NCI-H1436 (cell line): ENCODE data around the gene RBM47.

Source experiments
- DNase-seq: peaks from one replicate; lab custom pipeline; 2025; lab: John Stamatoyannopoulos, UW

Gene RBM47

GRCh38 chr4:40586729-40587128 lies 42.9 kb downstream of the RBM47 start:
- DNase-seq = no peak

- DNase-seq = no peak
Measured at GRCh38 chr4:40586034-40586433, 43.6 kb downstream of the RBM47 start.

GRCh38 chr4:40585201-40585799 lies 44.4 kb downstream of the RBM47 start:
- DNase-seq = no peak

- no peak for DNase-seq
Measured at GRCh38 chr4:40584517-40585141, 45.0 kb downstream of the RBM47 start.

- no peak for DNase-seq
Measured at GRCh38 chr4:40583850-40584439, 45.7 kb downstream of the RBM47 start.

GRCh38 chr4:40582413-40582812 lies 47.3 kb downstream of the RBM47 start:
- no peak for DNase-seq

- DNase-seq = no peak
Measured at GRCh38 chr4:40581254-40582140, 48.2 kb downstream of the RBM47 start.

- no peak for DNase-seq
Measured at GRCh38 chr4:40579983-40580382, 49.7 kb downstream of the RBM47 start.

- DNase-seq = no peak
Measured at GRCh38 chr4:40577588-40578253, 51.9 kb downstream of the RBM47 start.

GRCh38 chr4:40576651-40577480 lies 52.8 kb downstream of the RBM47 start:
- DNase-seq = peak; percentile 61

GRCh38 chr4:40575846-40576245 lies 53.8 kb downstream of the RBM47 start:
- no peak for DNase-seq

GRCh38 chr4:40573593-40574311 lies 55.9 kb downstream of the RBM47 start:
- no peak for DNase-seq

GRCh38 chr4:40572692-40573310 lies 56.9 kb downstream of the RBM47 start:
- DNase-seq = no peak

- no peak for DNase-seq
Measured at GRCh38 chr4:40571208-40571607, 58.5 kb downstream of the RBM47 start.

- DNase-seq = no peak
Measured at GRCh38 chr4:40570348-40571077, 59.2 kb downstream of the RBM47 start.

- peak; percentile 39 for DNase-seq
Measured at GRCh38 chr4:40564815-40565483, 64.7 kb downstream of the RBM47 start.

- no peak for DNase-seq
Measured at GRCh38 chr4:40564004-40564403, 65.7 kb downstream of the RBM47 start.

- DNase-seq = no peak
Measured at GRCh38 chr4:40563401-40563800, 66.3 kb downstream of the RBM47 start.

GRCh38 chr4:40562681-40563080 lies 67.0 kb downstream of the RBM47 start:
- peak; percentile 10 for DNase-seq
